Measurements from ENCODE around the gene AGER.

AGER gene

GRCh38 chr6:32173051-32173727, 10.9 kb downstream of the AGER start:
- TF ChIP-seq CTCF (conservative IDR thresholded peaks at IDR 0.05; ENCODE audit: low read depth, low read length), result no peak
- DNase-seq (ENCODE audit: low read depth), result no peak
- H3K4me3 ChIP-seq (ENCODE audit: low read length), result no peak overlapping the region

- no peak for TF ChIP-seq CTCF (conservative IDR thresholded peaks at IDR 0.05; ENCODE audit: low read depth, low read length)
- DNase-seq (ENCODE audit: low read depth), result no peak
- H3K4me3 ChIP-seq (ENCODE audit: low read length), result no peak overlapping the region
Observed at GRCh38 chr6:32171234-32171633, 12.8 kb downstream of the AGER start.

GRCh38 chr6:32170294-32170693, 13.8 kb downstream of the AGER start:
- H3K4me3 ChIP-seq (ENCODE audit: low read length), result no peak overlapping the region
- no peak for TF ChIP-seq CTCF (conservative IDR thresholded peaks at IDR 0.05; ENCODE audit: low read depth, low read length)
- DNase-seq (ENCODE audit: low read depth), result no peak

GRCh38 chr6:32168807-32169591, 15.1 kb downstream of the AGER start:
- no peak for DNase-seq (ENCODE audit: low read depth)
- TF ChIP-seq CTCF (conservative IDR thresholded peaks at IDR 0.05; ENCODE audit: low read depth, low read length), result no peak
- no peak overlapping the region for H3K4me3 ChIP-seq (ENCODE audit: low read length)

- DNase-seq (ENCODE audit: low read depth), result no peak
- no peak overlapping the region for H3K4me3 ChIP-seq (ENCODE audit: low read length)
- no peak for TF ChIP-seq CTCF (conservative IDR thresholded peaks at IDR 0.05; ENCODE audit: low read depth, low read length)
Observed at GRCh38 chr6:32168350-32168749, 15.7 kb downstream of the AGER start.

GRCh38 chr6:32167761-32168262, 16.2 kb downstream of the AGER start:
- DNase-seq (ENCODE audit: low read depth), result no peak
- no peak overlapping the region for H3K4me3 ChIP-seq (ENCODE audit: low read length)
- no peak for TF ChIP-seq CTCF (conservative IDR thresholded peaks at IDR 0.05; ENCODE audit: low read depth, low read length)

Measured in retinal pigment epithelial cell (primary cell).